ENCODE data around the gene AKNAD1.
"Not testable (repeated sequence)": the region's sequence is repeated elsewhere in the genome, so short reads cannot be mapped to it uniquely, and the experiment has no call there.

The AKNAD1 gene

GRCh38 chr1:108856994-108857393 is at the start of gene AKNAD1:
Gene AKNAD1 (minus strand): TSS chr1:108857094. CDS start chr1:108852664, 4,430 bp downstream.
- DNase-seq (ENCODE audit: low read depth): no peak

GRCh38 chr1:108901106-108901505 is 44.2 kb upstream of the AKNAD1 start:
- DNase-seq (ENCODE audit: low read depth): no peak

- no peak for DNase-seq (ENCODE audit: low read depth)
These were observed 41.2 kb upstream of the AKNAD1 start for GRCh38 chr1:108897865-108898720.

GRCh38 chr1:108896146-108897145 is 39.6 kb upstream of the AKNAD1 start:
- no peak for DNase-seq (ENCODE audit: low read depth)

GRCh38 chr1:108893141-108893530 is 36.2 kb upstream of the AKNAD1 start:
- no peak for DNase-seq (ENCODE audit: low read depth)

GRCh38 chr1:108892356-108893140 is 35.7 kb upstream of the AKNAD1 start:
- DNase-seq (ENCODE audit: low read depth): no peak

- DNase-seq (ENCODE audit: low read depth): no peak
These were observed 33.0 kb upstream of the AKNAD1 start for GRCh38 chr1:108889706-108890384.

- not testable (repeated sequence) for DNase-seq (ENCODE audit: low read depth)
These were observed 32.2 kb upstream of the AKNAD1 start for GRCh38 chr1:108889006-108889645.

GRCh38 chr1:108886292-108886691 is 29.4 kb upstream of the AKNAD1 start:
- DNase-seq (ENCODE audit: low read depth): no peak

GRCh38 chr1:108884968-108885367 is 28.1 kb upstream of the AKNAD1 start:
- no peak for DNase-seq (ENCODE audit: low read depth)

GRCh38 chr1:108882837-108883236 is 25.9 kb upstream of the AKNAD1 start:
- DNase-seq (ENCODE audit: low read depth): no peak

GRCh38 chr1:108881369-108881768 is 24.5 kb upstream of the AKNAD1 start:
- DNase-seq (ENCODE audit: low read depth): no peak

GRCh38 chr1:108880850-108881249 is 24.0 kb upstream of the AKNAD1 start:
- DNase-seq (ENCODE audit: low read depth): no peak

GRCh38 chr1:108878678-108879077 is 21.8 kb upstream of the AKNAD1 start:
- DNase-seq (ENCODE audit: low read depth): no peak

GRCh38 chr1:108878160-108878469 is 21.2 kb upstream of the AKNAD1 start:
- no peak for DNase-seq (ENCODE audit: low read depth)

GRCh38 chr1:108877348-108878159 is 20.7 kb upstream of the AKNAD1 start:
- DNase-seq (ENCODE audit: low read depth): no peak

GRCh38 chr1:108871050-108871724 is 14.3 kb upstream of the AKNAD1 start:
- no peak for DNase-seq (ENCODE audit: low read depth)

- DNase-seq (ENCODE audit: low read depth): no peak
These were observed 8.5 kb upstream of the AKNAD1 start for GRCh38 chr1:108865316-108865910.

- DNase-seq (ENCODE audit: low read depth): no peak
These were observed 7.1 kb upstream of the AKNAD1 start for GRCh38 chr1:108863984-108864383.

Measured in stimulated activated CD8-positive, alpha-beta memory T cell treated with anti-CD3 and anti-CD28 coated beads, Interleukin-4, amount 100 ng/mL, for 24 hours (primary cell).